T-helper 1 cell treated with Interleukin-12 subunit alpha and Interleukin-12 subunit beta and Interleukin-4 antibody, amounts not matched to agents 30 μg/mL and 1 μg/mL, for 36 hours (primary cell): ENCODE results near the gene GBA2.

Experiments
- H3K27ac Mint-ChIP-seq: one replicate; pipeline ENCODE4 v1.8.0; 2021; ENCODE audit warnings: mild to moderate bottlenecking, mixed read lengths
- H3K27me3 Mint-ChIP-seq: one replicate; pipeline ENCODE4 v1.8.0; 2021; ENCODE audit warnings: low read depth, mixed read lengths
- H3K36me3 Mint-ChIP-seq: one replicate; pipeline ENCODE4 v1.8.0; 2021; ENCODE audit warnings: low read depth, mixed read lengths
- H3K4me1 Mint-ChIP-seq: one replicate; pipeline ENCODE4 v1.8.0; 2021; ENCODE audit warnings: low read depth, mixed read lengths
- H3K4me3 Mint-ChIP-seq: one replicate; pipeline ENCODE4 v1.8.0; 2021; ENCODE audit warnings: mild to moderate bottlenecking, moderate library complexity, mixed read lengths
- H3K9me3 Mint-ChIP-seq: one replicate; pipeline ENCODE4 v1.8.0; 2021; ENCODE audit warnings: mixed read lengths

GBA2 gene

GRCh38 chr9:35708146-35708545, 40.9 kb downstream of the GBA2 start:
- H3K27me3 Mint-ChIP-seq, result no peaks in the 10 kb centered on the region
- H3K9me3 Mint-ChIP-seq, result no peaks in the 10 kb centered on the region
- no peak overlapping the region for H3K27ac Mint-ChIP-seq
- H3K36me3 Mint-ChIP-seq, result peaks cover 71% of the 10 kb centered on the region
- H3K4me1 Mint-ChIP-seq, result peaks cover 1% of the 10 kb centered on the region
- H3K4me3 Mint-ChIP-seq, result no peak overlapping the region

DNA sequence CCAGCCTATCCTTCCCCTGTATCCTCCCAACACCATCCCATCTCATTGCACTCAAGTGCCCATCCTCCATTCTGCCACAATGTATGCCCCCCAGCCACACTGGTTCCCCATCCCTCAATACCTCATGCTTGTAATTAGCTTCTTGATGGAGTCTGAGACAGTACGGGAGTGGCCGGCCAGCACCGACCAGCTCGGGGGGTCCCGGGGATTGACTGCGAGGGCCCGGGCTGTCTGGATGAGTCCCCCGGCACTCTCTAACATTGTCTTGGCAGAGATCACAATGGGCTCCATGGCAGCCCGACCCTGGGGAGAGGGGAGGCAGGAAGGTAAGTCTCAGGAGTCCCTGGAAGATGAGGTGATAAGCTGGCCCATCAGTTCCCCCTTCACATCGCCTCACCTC, 42.1 kb downstream of the GBA2 start:
- H3K27ac Mint-ChIP-seq, result no peak overlapping the region

GRCh38 chr9:35705836-35706430, 43.1 kb downstream of the GBA2 start:
- no peaks in the 10 kb centered on the region for H3K9me3 Mint-ChIP-seq
- H3K27ac Mint-ChIP-seq, result no peak overlapping the region
- no peak overlapping the region for H3K4me3 Mint-ChIP-seq
- H3K27me3 Mint-ChIP-seq, result no peaks in the 10 kb centered on the region
- no peaks in the 10 kb centered on the region for H3K4me1 Mint-ChIP-seq
- peaks cover 58% of the 10 kb centered on the region for H3K36me3 Mint-ChIP-seq

More for the DNA sequence above, 42.1 kb downstream of the GBA2 start:
- Mint-ChIP-seq H3K4me3 (no peak overlapping the region), H3K4me1 (peaks cover 1% of the 10 kb centered on the region), H3K9me3 (no peaks in the 10 kb centered on the region), H3K36me3 (peaks cover 69% of the 10 kb centered on the region), H3K27me3 (no peaks in the 10 kb centered on the region)

GRCh38 chr9:35705372-35705771, 43.7 kb downstream of the GBA2 start:
- Mint-ChIP-seq H3K27me3 (no peaks in the 10 kb centered on the region), H3K4me3 (no peak overlapping the region), H3K36me3 (peaks cover 53% of the 10 kb centered on the region), H3K4me1 (no peaks in the 10 kb centered on the region), H3K9me3 (no peaks in the 10 kb centered on the region), H3K27ac (no peak overlapping the region)

GRCh38 chr9:35703906-35704672, 44.9 kb downstream of the GBA2 start:
- Mint-ChIP-seq H3K4me3 (no peak overlapping the region), H3K36me3 (peaks cover 47% of the 10 kb centered on the region), H3K27ac (no peak overlapping the region), H3K27me3 (no peaks in the 10 kb centered on the region), H3K9me3 (no peaks in the 10 kb centered on the region), H3K4me1 (no peaks in the 10 kb centered on the region)

DNA sequence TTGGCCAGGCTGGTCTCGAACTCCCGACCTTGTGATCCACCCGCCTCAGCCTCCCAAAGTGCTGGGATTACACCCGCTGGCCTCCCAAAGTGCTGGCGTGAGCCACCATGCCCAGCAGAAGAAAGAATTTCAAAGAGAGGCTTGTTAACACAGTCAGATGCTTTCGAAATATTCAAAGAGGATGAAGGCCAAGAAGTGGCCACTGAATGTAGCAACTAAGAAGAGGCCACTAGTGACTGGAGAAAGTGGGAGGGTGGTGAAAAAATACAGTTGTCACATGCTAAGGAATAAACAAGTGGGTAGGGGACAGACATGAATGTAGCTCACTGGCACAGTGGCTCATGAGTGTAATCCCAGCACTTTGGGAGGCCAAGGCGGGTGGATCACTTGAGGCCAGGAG, 46.3 kb downstream of the GBA2 start:
- H3K27ac Mint-ChIP-seq, result no peak overlapping the region
- peaks cover 43% of the 10 kb centered on the region for H3K36me3 Mint-ChIP-seq

DNA sequence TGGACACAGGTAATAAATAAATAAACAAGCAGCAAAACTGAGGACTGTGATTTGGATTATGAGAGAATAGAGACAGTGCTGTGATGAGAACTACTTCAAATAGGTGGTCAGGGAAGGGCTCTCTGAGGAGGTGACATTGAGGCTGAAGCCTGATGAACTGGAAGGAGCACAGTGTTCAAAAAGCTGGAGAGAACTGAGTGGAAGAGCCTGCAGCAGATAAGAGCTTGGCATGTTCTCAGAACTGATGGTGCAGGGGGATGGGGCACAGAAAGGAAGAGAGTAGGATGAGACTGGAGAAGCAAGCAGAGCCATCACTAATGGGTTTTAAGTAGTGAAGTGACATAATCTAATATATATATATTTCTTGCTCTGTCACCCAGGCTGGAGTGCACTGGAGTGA, 48.1 kb downstream of the GBA2 start:
- Mint-ChIP-seq H3K4me3 (no peak overlapping the region), H3K9me3 (no peaks in the 10 kb centered on the region), H3K36me3 (peaks cover 44% of the 10 kb centered on the region), H3K4me1 (peaks cover 2% of the 10 kb centered on the region), H3K27me3 (no peaks in the 10 kb centered on the region), H3K27ac (no peak overlapping the region)

More for the DNA sequence above, 46.3 kb downstream of the GBA2 start:
- Mint-ChIP-seq H3K4me3 (no peak overlapping the region), H3K27me3 (no peaks in the 10 kb centered on the region), H3K4me1 (no peaks in the 10 kb centered on the region), H3K9me3 (no peaks in the 10 kb centered on the region)

- peaks cover 39% of the 10 kb centered on the region for H3K36me3 Mint-ChIP-seq
- H3K27ac Mint-ChIP-seq, result no peak overlapping the region
- H3K27me3 Mint-ChIP-seq, result no peaks in the 10 kb centered on the region
- H3K4me3 Mint-ChIP-seq, result no peak overlapping the region
- H3K9me3 Mint-ChIP-seq, result no peaks in the 10 kb centered on the region
- peaks cover 2% of the 10 kb centered on the region for H3K4me1 Mint-ChIP-seq
Measured at GRCh38 chr9:35700031-35700430, 49.0 kb downstream of the GBA2 start.

- Mint-ChIP-seq H3K36me3 (peaks cover 31% of the 10 kb centered on the region), H3K9me3 (no peaks in the 10 kb centered on the region), H3K4me1 (peaks cover 2% of the 10 kb centered on the region), H3K27ac (no peak overlapping the region), H3K4me3 (no peak overlapping the region), H3K27me3 (no peaks in the 10 kb centered on the region)
Measured at GRCh38 chr9:35698231-35698630, 50.8 kb downstream of the GBA2 start.

DNA sequence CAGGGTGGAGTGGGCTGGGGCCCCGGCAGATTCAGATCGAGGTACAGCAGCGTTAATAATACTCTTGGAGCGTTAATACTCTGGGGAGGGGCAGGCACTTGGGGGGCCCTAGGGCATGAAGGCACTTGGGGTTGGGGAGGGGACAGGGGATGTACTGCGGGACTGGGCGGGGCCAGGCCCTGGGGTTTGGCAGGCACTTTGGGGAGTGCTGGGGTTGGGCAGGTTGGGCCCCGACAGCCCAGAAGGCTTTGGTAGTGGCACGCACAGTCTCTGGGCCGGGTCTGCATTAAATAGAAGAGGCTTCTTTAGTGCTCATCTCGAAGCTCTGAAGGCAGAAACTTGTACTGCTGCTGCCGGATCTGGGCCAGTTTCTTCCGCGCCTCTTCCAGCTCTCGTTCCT, 51.5 kb downstream of the GBA2 start:
- H3K27me3 Mint-ChIP-seq, result no peaks in the 10 kb centered on the region
- H3K36me3 Mint-ChIP-seq, result peaks cover 24% of the 10 kb centered on the region
- no peaks in the 10 kb centered on the region for H3K9me3 Mint-ChIP-seq
- H3K4me1 Mint-ChIP-seq, result peaks cover 2% of the 10 kb centered on the region
- no peak overlapping the region for H3K4me3 Mint-ChIP-seq
- no peak overlapping the region for H3K27ac Mint-ChIP-seq

DNA sequence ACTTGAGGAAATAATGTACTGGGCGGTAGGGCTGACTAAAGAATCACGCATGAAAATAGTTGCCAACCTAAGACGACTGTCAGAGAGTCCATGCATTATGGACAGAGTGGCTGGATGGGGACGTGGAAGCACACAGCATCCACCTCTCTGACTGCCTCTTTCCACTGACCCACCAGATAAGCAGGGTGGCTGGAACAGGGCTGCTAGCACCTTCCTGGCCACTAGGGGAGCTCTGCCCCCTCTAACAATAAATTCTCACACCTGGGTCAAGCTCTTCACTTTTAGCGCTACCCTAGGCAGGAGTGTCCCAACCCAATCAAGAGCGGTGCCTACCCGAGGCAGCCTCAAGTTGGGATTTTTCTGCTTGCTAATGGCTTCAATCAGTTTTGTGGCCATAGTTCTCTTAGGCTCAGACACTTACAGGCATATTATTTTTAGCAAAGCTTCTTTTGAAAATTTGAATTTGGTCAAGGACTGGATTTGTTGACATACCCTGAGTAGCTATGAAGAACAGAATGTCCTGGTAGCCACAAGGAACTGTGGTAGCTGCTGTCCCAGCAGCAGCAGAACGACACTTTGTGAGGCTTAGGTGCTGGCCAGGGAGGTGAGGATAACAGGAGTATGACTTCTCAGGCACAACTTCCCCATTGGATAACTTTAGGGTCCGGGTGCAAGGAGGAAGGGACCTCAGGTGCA, 52.4 kb downstream of the GBA2 start:
- Mint-ChIP-seq H3K27ac (no peak overlapping the region), H3K9me3 (no peaks in the 10 kb centered on the region)

GRCh38 chr9:35695943-35696401, 53.1 kb downstream of the GBA2 start:
- H3K9me3 Mint-ChIP-seq, result no peaks in the 10 kb centered on the region
- H3K27me3 Mint-ChIP-seq, result no peaks in the 10 kb centered on the region
- H3K4me3 Mint-ChIP-seq, result no peak overlapping the region
- peaks cover 24% of the 10 kb centered on the region for H3K36me3 Mint-ChIP-seq
- H3K27ac Mint-ChIP-seq, result no peak overlapping the region
- peaks cover 7% of the 10 kb centered on the region for H3K4me1 Mint-ChIP-seq

More for the DNA sequence above, 52.4 kb downstream of the GBA2 start:
- no peak overlapping the region for H3K4me3 Mint-ChIP-seq
- peaks cover 24% of the 10 kb centered on the region for H3K36me3 Mint-ChIP-seq
- no peaks in the 10 kb centered on the region for H3K27me3 Mint-ChIP-seq
- H3K4me1 Mint-ChIP-seq, result peaks cover 2% of the 10 kb centered on the region

- H3K4me1 Mint-ChIP-seq, result peaks cover 18% of the 10 kb centered on the region
- peaks cover 7% of the 10 kb centered on the region for H3K36me3 Mint-ChIP-seq
- H3K27ac Mint-ChIP-seq, result peak overlapping the region; percentile 12
- peak overlapping the region; percentile 79 for H3K4me3 Mint-ChIP-seq
- no peaks in the 10 kb centered on the region for H3K27me3 Mint-ChIP-seq
- H3K9me3 Mint-ChIP-seq, result no peaks in the 10 kb centered on the region
Measured at GRCh38 chr9:35691757-35692301, 57.2 kb downstream of the GBA2 start.

DNA sequence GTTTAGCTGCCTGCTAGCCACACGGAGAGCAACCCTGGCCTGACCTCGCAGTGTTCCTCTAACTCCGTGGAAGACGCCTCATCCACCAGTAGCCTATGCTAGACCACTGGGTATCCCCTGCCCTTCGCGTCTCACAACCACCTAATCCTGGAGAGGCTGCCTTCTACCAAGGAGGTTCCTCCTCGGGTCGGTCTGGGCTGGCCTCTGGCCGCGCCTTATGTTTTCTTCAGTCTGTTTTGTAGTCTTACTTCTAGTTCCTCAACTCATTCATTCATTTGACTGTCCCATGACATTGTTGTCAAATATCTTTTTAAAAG, 57.7 kb downstream of the GBA2 start:
- no peaks in the 10 kb centered on the region for H3K27me3 Mint-ChIP-seq
- H3K36me3 Mint-ChIP-seq, result peaks cover 2% of the 10 kb centered on the region
- H3K27ac Mint-ChIP-seq, result no peak overlapping the region
- no peaks in the 10 kb centered on the region for H3K9me3 Mint-ChIP-seq
- peaks cover 16% of the 10 kb centered on the region for H3K4me1 Mint-ChIP-seq
- peak overlapping the region; percentile 79 for H3K4me3 Mint-ChIP-seq
